ENCODE measurements around the gene ELP4. TPM values are rescaled to one million over a fixed set of nuclear protein-coding genes. Genes with fewer than 3 reads are reported as not detected.

Gene ELP4
- total and polyA plus RNA-seq, 5 donors from 2014 or later, result 21.0 to 24.2 (median 21.4) TPM

GRCh38 chr11:31817621-31818424 is 308.3 kb downstream of the ELP4 start:
- H3K27ac Mint-ChIP-seq, result peak overlapping the region in 1 of 3 donors; percentile 9
- H3K4me3 ChIP-seq (ENCODE audit: low read depth, low read length), result no peak overlapping the region
- no peaks in the 10 kb centered on the region for H3K36me3 Mint-ChIP-seq
- H3K27me3 Mint-ChIP-seq, result peaks cover 89% of the 10 kb centered on the region
- peak overlapping the region in 3 of 4 donors; percentile 70 to 79 (median 74) for H3K4me3 Mint-ChIP-seq
- H3K36me3 ChIP-seq (ENCODE audit: control insufficient read depth, insufficient read depth, low read length), result no peaks in the 10 kb centered on the region
- no peak for DNase-seq
- no peak for ATAC-seq (ENCODE audit: low read depth in 2 of 2)
- peaks cover 9 to 36% (median 11%) of the 10 kb centered on the region in 4 donors for H3K4me1 Mint-ChIP-seq
- H3K4me1 ChIP-seq (ENCODE audit: control insufficient read depth, insufficient read depth, low read length, poor library complexity, severe bottlenecking), result peaks cover 53% of the 10 kb centered on the region
- H3K9me3 Mint-ChIP-seq, result peaks cover 0 to 9% (median 0%) of the 10 kb centered on the region in 7 donors
- H3K9me3 ChIP-seq (ENCODE audit: control insufficient read depth in 2 of 2, low read length in 2 of 2), result peaks cover 0 to 3% of the 10 kb centered on the region in 2 experiments
- no peak overlapping the region for H3K27ac ChIP-seq (ENCODE audit: insufficient read depth, low read length, poor library complexity, severe bottlenecking)
- H3K27me3 ChIP-seq (ENCODE audit: control insufficient read depth, insufficient read depth, low read length), result peaks cover 38% of the 10 kb centered on the region

GRCh38 chr11:31818425-31818755 is 308.8 kb downstream of the ELP4 start:
- Histone ChIP-seq H3K27ac (ENCODE audit: insufficient read depth, low read length, poor library complexity, severe bottlenecking) (no peak overlapping the region), H3K9me3 (ENCODE audit: control insufficient read depth in 2 of 2, low read length in 2 of 2) (peaks cover 0 to 4% of the 10 kb centered on the region in 2 experiments), H3K27me3 (ENCODE audit: control insufficient read depth, insufficient read depth, low read length) (peaks cover 39% of the 10 kb centered on the region), H3K4me3 (ENCODE audit: low read depth, low read length) (no peak overlapping the region), H3K4me1 (ENCODE audit: control insufficient read depth, insufficient read depth, low read length, poor library complexity, severe bottlenecking) (peaks cover 49% of the 10 kb centered on the region), H3K36me3 (ENCODE audit: control insufficient read depth, insufficient read depth, low read length) (no peaks in the 10 kb centered on the region)
- Mint-ChIP-seq H3K9me3 (peaks cover 0 to 12% (median 0%) of the 10 kb centered on the region in 7 donors), H3K27ac (peak overlapping the region in 1 of 3 donors; percentile 9), H3K4me1 (peaks cover 7 to 35% (median 9%) of the 10 kb centered on the region in 4 donors), H3K4me3 (peak overlapping the region in 2 of 4 donors; percentile 27 to 70), H3K27me3 (peaks cover 90% of the 10 kb centered on the region), H3K36me3 (no peaks in the 10 kb centered on the region)
- DNase-seq (no peak), ATAC-seq (ENCODE audit: low read depth in 2 of 2) (no peak)

GRCh38 chr11:31818874-31819331 is 309.3 kb downstream of the ELP4 start:
- Histone ChIP-seq H3K36me3 (ENCODE audit: control insufficient read depth, insufficient read depth, low read length) (no peaks in the 10 kb centered on the region), H3K27me3 (ENCODE audit: control insufficient read depth, insufficient read depth, low read length) (peaks cover 37% of the 10 kb centered on the region), H3K4me3 (ENCODE audit: low read depth, low read length) (no peak overlapping the region), H3K27ac (ENCODE audit: insufficient read depth, low read length, poor library complexity, severe bottlenecking) (no peak overlapping the region), H3K9me3 (ENCODE audit: control insufficient read depth in 2 of 2, low read length in 2 of 2) (peaks cover 0 to 4% of the 10 kb centered on the region in 2 experiments), H3K4me1 (ENCODE audit: control insufficient read depth, insufficient read depth, low read length, poor library complexity, severe bottlenecking) (peaks cover 44% of the 10 kb centered on the region)
- H3K4me3 Mint-ChIP-seq, result peak overlapping the region in 1 of 4 donors; percentile 54
- H3K9me3 Mint-ChIP-seq, result peaks cover 0 to 14% (median 0%) of the 10 kb centered on the region in 7 donors
- H3K27ac Mint-ChIP-seq, result no peak overlapping the region
- peaks cover 91% of the 10 kb centered on the region for H3K27me3 Mint-ChIP-seq
- peaks cover 5 to 33% (median 8%) of the 10 kb centered on the region in 4 donors for H3K4me1 Mint-ChIP-seq
- no peak for DNase-seq
- ATAC-seq (ENCODE audit: low read depth in 2 of 2), result no peak
- H3K36me3 Mint-ChIP-seq, result no peaks in the 10 kb centered on the region

- no peak for ATAC-seq (ENCODE audit: low read depth in 2 of 2)
- H3K27ac Mint-ChIP-seq, result no peak overlapping the region
- H3K36me3 Mint-ChIP-seq, result no peaks in the 10 kb centered on the region
- H3K9me3 ChIP-seq (ENCODE audit: control insufficient read depth in 2 of 2, low read length in 2 of 2), result peaks cover 0 to 4% of the 10 kb centered on the region in 2 experiments
- peaks cover 35% of the 10 kb centered on the region for H3K4me1 ChIP-seq (ENCODE audit: control insufficient read depth, insufficient read depth, low read length, poor library complexity, severe bottlenecking)
- H3K4me1 Mint-ChIP-seq, result peaks cover 7 to 33% (median 12%) of the 10 kb centered on the region in 4 donors
- H3K9me3 Mint-ChIP-seq, result peaks cover 0 to 14% (median 0%) of the 10 kb centered on the region in 7 donors
- H3K4me3 ChIP-seq (ENCODE audit: low read depth, low read length), result no peak overlapping the region
- no peak overlapping the region for H3K27ac ChIP-seq (ENCODE audit: insufficient read depth, low read length, poor library complexity, severe bottlenecking)
- DNase-seq, result no peak
- H3K4me3 Mint-ChIP-seq, result peak overlapping the region in 1 of 4 donors; percentile 32
- no peaks in the 10 kb centered on the region for H3K36me3 ChIP-seq (ENCODE audit: control insufficient read depth, insufficient read depth, low read length)
- H3K27me3 Mint-ChIP-seq, result peaks cover 93% of the 10 kb centered on the region
- peaks cover 39% of the 10 kb centered on the region for H3K27me3 ChIP-seq (ENCODE audit: control insufficient read depth, insufficient read depth, low read length)
Measured at GRCh38 chr11:31819621-31820437, 310.3 kb downstream of the ELP4 start.

GRCh38 chr11:31820438-31820818 is 310.9 kb downstream of the ELP4 start:
- no peak overlapping the region for H3K27ac ChIP-seq (ENCODE audit: insufficient read depth, low read length, poor library complexity, severe bottlenecking)
- Mint-ChIP-seq H3K27me3 (peaks cover 93% of the 10 kb centered on the region), H3K4me1 (peaks cover 7 to 35% (median 15%) of the 10 kb centered on the region in 4 donors), H3K36me3 (no peaks in the 10 kb centered on the region), H3K4me3 (no peak overlapping the region), H3K9me3 (peaks cover 0 to 12% (median 0%) of the 10 kb centered on the region in 7 donors), H3K27ac (no peak overlapping the region)
- peaks cover 0 to 4% of the 10 kb centered on the region in 2 experiments for H3K9me3 ChIP-seq (ENCODE audit: control insufficient read depth in 2 of 2, low read length in 2 of 2)
- no peaks in the 10 kb centered on the region for H3K36me3 ChIP-seq (ENCODE audit: control insufficient read depth, insufficient read depth, low read length)
- no peak overlapping the region for H3K4me3 ChIP-seq (ENCODE audit: low read depth, low read length)
- DNase-seq (no peak), ATAC-seq (ENCODE audit: low read depth in 2 of 2) (no peak)
- H3K4me1 ChIP-seq (ENCODE audit: control insufficient read depth, insufficient read depth, low read length, poor library complexity, severe bottlenecking), result peaks cover 32% of the 10 kb centered on the region
- peaks cover 38% of the 10 kb centered on the region for H3K27me3 ChIP-seq (ENCODE audit: control insufficient read depth, insufficient read depth, low read length)

GRCh38 chr11:31821235-31821764 is 311.7 kb downstream of the ELP4 start:
- Histone ChIP-seq H3K4me1 (ENCODE audit: control insufficient read depth, insufficient read depth, low read length, poor library complexity, severe bottlenecking) (peaks cover 30% of the 10 kb centered on the region), H3K4me3 (ENCODE audit: low read depth, low read length) (no peak overlapping the region), H3K27ac (ENCODE audit: insufficient read depth, low read length, poor library complexity, severe bottlenecking) (no peak overlapping the region), H3K36me3 (ENCODE audit: control insufficient read depth, insufficient read depth, low read length) (no peaks in the 10 kb centered on the region), H3K9me3 (ENCODE audit: control insufficient read depth in 2 of 2, low read length in 2 of 2) (peaks cover 0 to 4% of the 10 kb centered on the region in 2 experiments), H3K27me3 (ENCODE audit: control insufficient read depth, insufficient read depth, low read length) (peaks cover 38% of the 10 kb centered on the region)
- ATAC-seq (ENCODE audit: low read depth in 2 of 2) (no peak), DNase-seq (no peak)
- Mint-ChIP-seq H3K27ac (no peak overlapping the region), H3K4me3 (no peak overlapping the region), H3K27me3 (peaks cover 93% of the 10 kb centered on the region), H3K9me3 (peaks cover 0 to 11% (median 0%) of the 10 kb centered on the region in 7 donors), H3K4me1 (peaks cover 8 to 36% (median 14%) of the 10 kb centered on the region in 4 donors), H3K36me3 (no peaks in the 10 kb centered on the region)

- Histone ChIP-seq H3K36me3 (ENCODE audit: control insufficient read depth, insufficient read depth, low read length) (no peaks in the 10 kb centered on the region), H3K9me3 (ENCODE audit: control insufficient read depth in 2 of 2, low read length in 2 of 2) (peaks cover 0 to 4% of the 10 kb centered on the region in 2 experiments), H3K4me3 (ENCODE audit: low read depth, low read length) (no peak overlapping the region), H3K27ac (ENCODE audit: insufficient read depth, low read length, poor library complexity, severe bottlenecking) (no peak overlapping the region), H3K4me1 (ENCODE audit: control insufficient read depth, insufficient read depth, low read length, poor library complexity, severe bottlenecking) (peaks cover 26% of the 10 kb centered on the region), H3K27me3 (ENCODE audit: control insufficient read depth, insufficient read depth, low read length) (peaks cover 41% of the 10 kb centered on the region)
- no peaks in the 10 kb centered on the region for H3K36me3 Mint-ChIP-seq
- no peak overlapping the region for H3K27ac Mint-ChIP-seq
- ATAC-seq (ENCODE audit: low read depth in 2 of 2) (no peak), DNase-seq (no peak)
- peaks cover 11 to 38% (median 13%) of the 10 kb centered on the region in 4 donors for H3K4me1 Mint-ChIP-seq
- H3K4me3 Mint-ChIP-seq, result no peak overlapping the region
- H3K27me3 Mint-ChIP-seq, result peaks cover 95% of the 10 kb centered on the region
- peaks cover 0 to 10% (median 0%) of the 10 kb centered on the region in 7 donors for H3K9me3 Mint-ChIP-seq
Measured at GRCh38 chr11:31821766-31822165, 312.2 kb downstream of the ELP4 start.
